Stomach (tissue), 4 donors: Measurements from ENCODE around the gene HTR3A.
A peak's percentile ranks its signal among the peaks of the same experiment; 100 is the strongest.

Experiments
- CTCF ChIP-seq, 7 experiments: fragments of 450-650 bp in 4 of 7; fragments of 200-600 bp in 3 of 7; sonication (generic) in 3 of 7; IDR thresholded peaks; one replicate each; pipeline ENCODE4 v1.5.1; 2016 to 2019; ENCODE audit warnings: antibody characterized with exemption in 7 of 7, control low read depth in 2 of 7, mild to moderate bottlenecking in 1 of 7
- EP300 ChIP-seq: sonication (generic); formaldehyde crosslinking; IDR thresholded peaks from one replicate; pipeline ENCODE4 v1.6.1; 2017; ENCODE audit warnings: antibody characterized with exemption
- POLR2A ChIP-seq, 4 donors: fragments of 450-650 bp; IDR thresholded peaks; one replicate each; pipeline ENCODE4 v1.6.1; 2016; ENCODE audit warnings: antibody characterized with exemption in 4 of 4, control low read depth in 2 of 4, mild to moderate bottlenecking in 1 of 4, moderate library complexity in 1 of 4
- POLR2AphosphoS5 ChIP-seq, 3 donors: sonication (generic); formaldehyde crosslinking; IDR thresholded peaks; one replicate each; pipeline ENCODE4 v1.6.1; 2016; ENCODE audit warnings: antibody characterized with exemption in 3 of 3

- TF ChIP-seq POLR2A (IDR thresholded peaks at IDR 0.05) = no peak
- peak in 1 of 3 donors; percentile 86 for TF ChIP-seq POLR2AphosphoS5 (IDR thresholded peaks at IDR 0.05)
- TF ChIP-seq CTCF (IDR thresholded peaks at IDR 0.05) = peak in 5 of 7 experiments; percentile 64 to 88 (median 85)
- no peak for TF ChIP-seq EP300
These were observed 61.4 kb downstream of the HTR3A start for GRCh38 chr11:114036147-114036811.
